HT-29 (cell line): ENCODE results near the gene BHLHA9. TPM values are rescaled to one million over a fixed set of nuclear protein-coding genes. Genes with fewer than 3 reads are reported as not detected.
"Not testable (repeated sequence)": the region's sequence is repeated elsewhere in the genome, so short reads cannot be mapped to it uniquely, and the experiment has no call there.

Experiments used
- DNase-seq: peaks from one replicate; pipeline ENCODE4 v3.0.0-alpha.2; 2015; ENCODE audit warnings: low spot score
- total RNA-seq: library from RNA; depleted of rRNA; stranded (reverse); fragments of >200 nt; shearing (Covaris generic); gene quantifications from 2 replicates; pipeline ENCODE4 v1.2.3, GENCODE V29; 2014; rRNA removed

The BHLHA9 gene
- total RNA-seq, result not detected in 2 replicates

DNA sequence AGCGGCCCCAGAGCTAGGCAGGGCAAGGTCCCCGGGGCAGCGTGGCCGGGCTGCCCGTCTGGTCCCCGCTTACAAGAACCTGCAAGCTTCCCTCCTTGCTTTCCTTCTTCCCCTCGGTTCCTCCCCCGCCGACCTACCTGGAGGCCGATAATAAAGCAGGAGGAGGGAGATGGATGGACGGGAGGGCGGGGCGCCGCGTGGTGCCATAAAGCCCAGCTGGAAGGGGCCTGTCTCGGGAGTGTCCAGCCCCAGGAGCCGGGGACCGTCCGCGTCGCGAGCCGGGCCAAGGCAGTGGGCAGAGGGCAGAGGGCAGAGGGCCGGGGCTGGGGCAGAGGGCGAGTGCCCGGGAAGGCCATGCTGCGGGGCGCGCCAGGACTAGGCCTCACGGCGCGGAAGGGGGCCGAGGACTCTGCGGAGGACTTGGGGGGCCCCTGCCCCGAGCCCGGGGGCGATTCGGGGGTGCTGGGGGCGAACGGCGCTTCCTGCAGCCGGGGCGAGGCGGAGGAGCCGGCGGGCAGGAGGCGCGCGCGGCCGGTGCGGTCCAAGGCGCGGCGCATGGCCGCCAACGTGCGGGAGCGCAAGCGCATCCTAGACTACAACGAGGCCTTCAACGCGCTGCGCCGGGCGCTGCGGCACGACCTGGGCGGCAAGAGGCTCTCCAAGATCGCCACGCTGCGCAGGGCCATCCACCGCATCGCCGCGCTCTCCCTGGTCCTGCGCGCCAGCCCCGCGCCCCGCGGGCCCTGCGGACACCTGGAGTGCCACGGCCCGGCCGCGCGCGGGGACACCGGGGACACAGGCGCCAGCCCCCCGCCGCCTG is at the start of gene BHLHA9:
Gene BHLHA9, plus strand, starts transcription at position 235 of the 820 bp plus-strand sequence. Its CDS starts 120 bp downstream, at position 355.
- no peak for DNase-seq

DNA sequence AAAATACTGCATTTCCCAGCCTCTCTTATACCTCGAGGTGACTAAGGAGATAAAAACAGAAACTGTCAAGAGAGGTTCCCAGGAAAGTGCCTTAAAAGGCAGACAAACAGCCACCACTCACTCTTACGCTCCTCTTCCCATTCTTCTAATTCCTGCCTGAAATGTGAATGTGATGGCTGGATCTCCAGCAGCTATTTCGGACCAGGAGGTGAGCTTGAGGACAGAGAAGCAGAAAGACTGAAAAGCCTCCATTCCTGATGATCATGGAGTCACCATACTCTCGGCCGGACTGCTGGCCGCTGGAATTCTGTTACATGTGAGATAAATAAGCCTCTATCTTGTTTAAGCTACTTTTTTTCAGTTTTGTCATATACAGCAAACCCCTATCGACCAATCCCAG is 49.0 kb upstream of the BHLHA9 start:
- no peak for DNase-seq

DNA sequence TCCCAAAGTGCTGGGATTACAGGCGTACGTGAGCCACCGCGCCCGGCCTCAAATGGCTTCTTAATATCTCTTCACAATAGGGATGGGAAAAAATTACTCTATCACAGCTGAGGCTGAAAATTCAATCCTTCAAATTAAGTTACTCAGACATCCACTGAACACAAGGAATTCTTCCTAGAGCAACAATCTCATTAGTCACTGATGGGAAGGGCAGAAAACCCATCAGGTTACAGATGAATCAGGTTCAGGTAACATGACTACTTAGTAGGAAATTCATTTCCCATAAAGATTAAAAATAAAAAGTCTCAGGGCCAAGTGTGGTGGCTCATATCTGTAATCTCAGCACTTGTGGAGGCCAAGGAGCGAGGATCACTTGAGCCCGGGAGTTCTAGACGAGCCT is 47.9 kb upstream of the BHLHA9 start:
- DNase-seq, result no peak

DNA sequence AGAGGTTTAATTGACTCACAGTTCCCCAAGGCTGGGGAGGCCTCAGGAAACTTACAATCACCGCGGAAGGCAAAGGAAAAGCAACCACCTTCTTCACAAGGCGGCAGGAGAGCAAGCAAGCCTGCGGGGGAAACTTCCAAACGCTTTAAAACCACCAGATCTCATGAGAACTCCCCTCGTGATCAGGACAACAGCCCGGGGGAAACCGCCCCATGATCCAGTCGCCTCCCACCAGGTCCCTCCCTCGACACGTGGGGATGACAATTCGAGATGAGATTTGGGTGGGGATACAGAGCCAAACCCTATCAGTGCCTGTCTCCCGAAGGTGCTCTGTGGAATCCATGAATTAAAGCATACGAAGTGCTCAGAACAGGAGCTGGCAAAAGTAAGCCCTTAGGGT is 46.6 kb upstream of the BHLHA9 start:
- DNase-seq, result no peak

DNA sequence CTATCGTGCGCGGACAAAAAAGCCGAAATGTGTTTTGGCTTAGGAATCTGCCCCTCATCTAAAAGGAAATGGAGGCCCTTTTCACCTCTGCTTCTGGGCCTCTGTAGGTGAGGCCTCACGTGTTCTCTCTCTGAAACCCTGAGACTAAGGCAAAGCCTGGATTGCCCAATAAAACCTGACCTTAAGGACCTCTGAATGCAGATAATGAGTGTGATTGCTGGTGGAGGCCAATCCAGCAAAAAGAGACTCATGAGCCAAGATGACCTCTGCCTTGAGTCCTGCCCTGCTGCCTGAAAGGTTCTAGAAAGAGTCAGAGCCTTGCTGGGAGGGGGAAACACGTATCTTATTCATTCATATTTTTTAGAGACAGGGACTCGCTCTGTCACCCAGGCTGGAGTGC is 45.9 kb upstream of the BHLHA9 start:
- no peak for DNase-seq

DNA sequence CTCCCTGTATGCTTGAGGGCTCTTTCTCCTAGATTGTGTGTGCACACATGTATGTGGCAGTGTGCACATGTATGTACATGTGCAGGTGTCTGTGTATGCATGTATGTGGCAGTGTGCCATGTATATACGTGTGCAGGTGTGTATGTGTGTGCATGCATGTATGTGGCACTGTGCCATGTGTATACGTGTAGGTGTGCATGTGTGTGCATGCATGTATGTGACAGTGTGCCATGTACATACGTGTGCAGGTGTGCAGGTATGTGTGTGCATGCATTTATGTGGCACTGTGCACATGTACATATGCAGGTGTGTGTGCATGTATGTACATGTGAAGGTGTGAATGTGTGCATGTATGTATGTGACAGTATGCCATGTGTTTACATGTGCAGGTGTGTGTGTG is 43.9 kb upstream of the BHLHA9 start:
- no peak for DNase-seq

DNA sequence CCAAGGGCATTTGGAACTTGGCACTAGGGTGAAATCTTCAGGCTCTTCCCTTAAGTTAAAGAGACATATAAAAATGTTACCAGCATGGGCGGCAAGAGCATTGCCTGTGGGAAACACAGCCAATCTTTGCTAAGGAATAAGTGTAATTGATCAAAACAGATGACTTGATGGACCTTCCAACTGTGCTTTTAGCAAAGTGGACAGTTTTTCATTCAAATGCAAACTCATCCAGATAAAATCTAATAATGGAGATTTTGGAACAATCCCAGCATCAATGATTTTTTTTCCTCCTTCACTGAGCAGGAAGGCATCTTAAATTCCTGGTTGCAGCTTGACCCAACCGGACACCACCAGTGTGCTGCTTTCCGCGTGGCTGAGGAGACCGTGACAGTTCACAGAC is 42.9 kb upstream of the BHLHA9 start:
- DNase-seq, result no peak

DNA sequence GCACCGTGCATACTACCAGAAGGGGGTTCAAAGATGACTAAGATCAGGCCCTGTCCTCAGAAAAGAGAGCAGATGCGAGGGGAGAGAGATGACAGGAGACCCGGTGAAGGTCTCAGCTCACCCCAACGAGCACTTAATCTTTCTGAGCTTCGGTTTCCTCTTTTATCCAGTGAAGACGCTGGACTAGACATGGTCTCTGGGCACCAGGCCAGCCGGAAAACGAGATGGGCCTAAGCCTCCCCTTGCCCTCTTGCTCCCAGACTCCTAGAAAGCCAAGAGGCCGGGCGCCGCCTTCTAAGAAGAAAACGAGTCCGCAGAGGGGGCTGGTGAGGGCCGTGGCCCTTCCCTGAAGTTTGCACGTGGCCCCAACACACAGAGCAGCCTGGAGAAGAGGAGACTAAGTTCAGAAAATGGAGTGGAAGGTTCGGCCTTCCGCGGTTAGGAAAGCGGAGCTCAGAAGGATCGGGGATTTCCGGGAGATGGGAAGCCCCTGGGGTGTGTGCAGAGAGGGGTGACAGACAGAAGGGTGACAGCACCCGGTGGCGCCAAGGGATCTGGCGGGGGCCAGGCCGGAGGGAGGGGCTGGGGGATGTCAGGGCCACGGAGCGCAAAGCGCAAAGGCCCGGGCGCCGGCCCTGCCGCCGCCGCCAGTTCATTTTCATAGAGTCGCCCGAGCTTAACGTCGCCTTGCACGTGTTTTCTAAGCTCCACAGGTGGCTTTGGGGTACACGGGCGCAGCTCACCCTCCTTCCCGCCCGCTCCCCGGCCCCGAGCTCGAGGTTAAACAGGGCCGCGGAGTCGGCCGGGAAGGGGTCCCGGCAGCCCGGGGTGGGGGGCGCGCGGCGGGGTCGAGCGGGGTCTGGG is 42.1 kb upstream of the BHLHA9 start:
- DNase-seq, result no peak

DNA sequence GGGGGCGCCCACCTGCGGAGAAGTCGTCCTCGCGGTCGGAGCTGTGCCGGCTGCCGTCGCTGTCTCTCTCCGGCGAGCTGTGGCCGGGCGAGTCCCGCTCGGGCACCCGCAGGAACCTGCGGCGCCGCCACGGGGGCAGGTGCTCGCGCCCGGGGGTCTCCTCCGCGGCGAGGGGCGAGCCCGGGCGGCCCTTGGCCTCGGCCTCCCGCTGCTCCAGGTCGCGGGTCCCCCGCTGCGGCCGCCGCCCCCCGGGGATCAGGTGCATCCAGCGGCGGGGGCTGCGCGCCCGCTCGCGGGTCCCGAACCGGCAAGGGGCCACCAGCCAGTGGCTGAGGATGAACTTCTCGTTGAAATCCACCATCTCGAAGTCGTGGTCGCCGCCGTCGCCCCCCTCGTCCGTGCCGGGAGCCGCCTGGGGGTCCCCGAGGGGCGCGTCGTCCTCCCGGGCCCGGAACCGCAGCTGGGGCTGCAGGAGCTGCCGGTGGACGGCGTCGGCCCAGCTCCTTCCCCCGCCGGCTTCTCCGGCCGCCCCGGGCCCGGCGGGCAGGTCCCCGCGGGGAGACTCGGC is 41.4 kb upstream of the BHLHA9 start:
- no peak for DNase-seq

DNA sequence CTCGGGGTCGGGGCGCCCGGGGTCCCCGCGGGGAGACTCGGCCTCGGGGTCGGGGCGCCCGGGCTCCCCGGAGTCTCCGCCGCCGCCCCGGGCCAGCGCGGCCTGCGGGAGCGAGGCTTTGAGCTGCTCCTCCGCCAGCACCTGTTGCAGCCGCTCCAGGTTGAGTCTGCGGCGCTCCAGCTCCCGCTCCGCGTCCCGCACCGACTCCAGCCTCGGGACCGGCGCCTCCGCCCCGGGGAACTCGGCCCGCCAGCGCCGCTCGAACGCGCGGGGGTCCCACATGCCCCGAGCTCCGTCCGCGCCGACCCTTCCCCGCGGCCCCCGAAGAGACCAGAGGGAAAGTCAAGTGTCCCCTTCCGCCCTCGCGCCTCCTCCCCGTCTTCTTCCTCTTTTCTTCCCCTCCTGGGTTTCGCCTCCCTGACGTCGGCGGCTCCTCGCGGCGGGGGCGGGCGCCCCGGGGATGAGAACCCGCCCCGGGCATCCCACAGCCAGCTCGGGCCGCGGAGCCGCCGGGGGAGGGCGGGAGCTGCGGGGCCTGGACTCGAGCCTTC is 40.8 kb upstream of the BHLHA9 start:
- DNase-seq, result no peak

DNA sequence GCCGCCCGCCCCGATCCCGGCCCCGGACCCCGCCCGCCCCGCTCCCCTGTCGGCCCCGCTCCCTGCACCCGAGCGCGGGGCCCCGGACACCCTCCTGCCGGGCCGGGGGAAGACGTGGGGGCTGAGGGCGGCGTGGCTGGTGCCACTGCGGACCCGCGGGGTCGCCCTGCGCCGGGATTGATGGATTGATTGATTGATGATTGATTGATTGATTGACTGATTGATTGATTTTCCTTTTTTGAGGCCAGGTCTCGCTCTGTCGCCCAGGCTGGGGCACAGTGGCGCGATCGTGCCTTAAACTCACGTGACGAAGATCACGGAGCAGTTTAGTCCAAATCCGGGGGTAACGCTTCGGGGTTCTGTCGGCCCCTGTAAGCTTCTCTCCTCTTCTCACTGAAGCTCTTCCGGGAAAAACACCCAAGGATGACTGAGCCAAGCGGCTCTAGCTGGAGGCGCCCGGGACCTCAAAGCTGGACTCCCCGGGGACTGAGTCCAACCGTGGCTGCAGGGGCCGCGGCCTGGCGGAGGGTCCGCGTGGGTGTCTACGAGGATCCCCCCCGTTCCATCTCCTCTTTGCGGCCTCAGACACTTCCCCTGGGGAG is 40.2 kb upstream of the BHLHA9 start:
- no peak for DNase-seq

DNA sequence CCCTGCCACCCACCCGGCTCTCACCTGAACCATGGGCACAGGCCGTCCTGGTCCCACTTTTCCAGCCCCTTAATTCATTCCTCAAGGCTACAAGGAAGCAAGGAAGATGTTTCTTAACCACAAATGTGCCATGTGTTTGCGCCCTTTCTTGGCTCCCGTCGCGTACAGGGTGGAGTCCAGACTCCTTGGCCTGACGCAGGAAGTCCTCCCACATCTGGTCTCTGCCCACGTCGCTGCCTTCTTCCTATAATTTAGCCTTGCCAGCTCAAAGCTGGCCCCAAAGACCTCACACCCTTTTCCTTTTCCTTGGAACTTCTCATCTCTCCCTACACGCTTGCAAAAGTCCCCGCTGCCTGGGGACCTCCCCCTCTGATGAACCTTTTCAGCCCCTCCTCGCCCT is 38.8 kb upstream of the BHLHA9 start:
- peak; percentile 6 for DNase-seq

DNA sequence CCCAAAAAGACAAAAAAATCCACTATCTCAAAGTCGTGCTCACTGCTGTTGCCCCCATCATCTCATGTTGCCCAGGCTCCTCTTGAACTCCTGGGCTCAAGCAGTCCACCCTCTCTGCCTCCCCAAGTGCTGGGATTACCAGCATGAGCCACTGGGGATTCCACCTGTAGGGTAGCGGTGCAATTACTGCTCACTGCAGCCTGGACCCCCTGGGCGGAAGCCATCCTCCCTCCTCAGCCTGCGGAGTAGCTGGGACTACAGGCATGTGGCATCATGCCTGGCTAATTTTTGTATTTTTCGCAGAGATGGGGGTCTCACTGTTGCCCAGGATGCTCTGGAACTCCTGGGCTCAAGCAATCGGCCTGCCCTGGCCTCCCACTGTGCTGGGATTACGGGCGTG is 37.9 kb upstream of the BHLHA9 start:
- DNase-seq, result no peak

DNA sequence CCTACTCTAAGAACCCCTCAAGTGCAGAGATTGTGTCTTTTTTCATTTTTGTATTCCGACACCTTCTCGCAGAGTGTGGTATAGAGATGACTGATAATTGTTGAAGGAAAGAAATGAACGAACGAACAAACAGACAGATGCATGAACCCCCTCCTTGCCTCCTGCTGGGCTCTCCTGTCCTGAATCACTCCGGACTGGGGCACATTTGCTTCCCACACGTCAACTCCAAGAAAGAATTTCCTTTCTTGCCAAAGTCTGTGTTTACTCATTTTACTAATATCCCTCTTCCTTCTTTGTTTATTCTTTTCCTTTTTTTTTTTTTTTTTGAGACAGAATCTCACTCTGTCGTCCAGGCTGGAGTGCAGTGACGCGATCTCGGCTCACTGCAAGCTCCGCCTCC is 37.5 kb upstream of the BHLHA9 start:
- DNase-seq, result no peak

DNA sequence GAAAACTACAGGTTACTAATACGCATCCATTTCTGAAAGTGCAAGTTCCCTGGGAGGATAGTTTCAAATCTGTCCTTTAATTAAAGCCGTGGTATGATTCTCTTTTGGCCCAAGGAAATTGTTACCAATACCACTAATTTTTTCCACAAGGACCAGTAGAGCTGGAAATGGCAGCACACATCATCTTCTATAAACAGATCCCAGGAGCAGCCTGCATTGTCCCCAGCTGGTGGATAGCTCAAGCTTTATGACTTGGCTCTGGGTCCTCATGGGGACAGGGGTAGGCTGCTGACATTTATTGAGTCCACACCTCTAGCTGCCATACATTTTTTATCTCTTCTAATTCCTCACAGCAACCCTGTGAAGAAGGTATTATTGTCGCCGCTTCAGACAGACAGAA is 35.8 kb upstream of the BHLHA9 start:
- DNase-seq, result no peak

DNA sequence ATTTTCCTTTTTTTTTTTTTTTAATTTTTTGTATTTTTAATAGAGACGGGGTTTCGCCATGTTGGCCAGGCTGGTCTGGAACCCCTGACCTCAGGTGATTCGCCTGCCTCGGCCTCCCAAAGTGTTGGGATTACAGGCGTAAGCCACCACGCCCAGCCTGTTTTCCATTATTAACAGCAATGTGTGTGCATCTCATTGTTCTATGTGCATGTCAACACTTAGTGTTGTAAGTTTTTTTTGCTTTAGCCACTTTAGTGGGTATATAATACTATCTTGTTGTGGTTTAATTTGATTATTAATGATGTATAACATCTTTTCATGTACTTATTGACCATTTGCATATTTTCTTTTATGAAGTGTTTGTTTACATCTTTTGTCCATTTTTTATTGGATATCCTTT is 32.8 kb upstream of the BHLHA9 start:
- DNase-seq, result no peak

DNA sequence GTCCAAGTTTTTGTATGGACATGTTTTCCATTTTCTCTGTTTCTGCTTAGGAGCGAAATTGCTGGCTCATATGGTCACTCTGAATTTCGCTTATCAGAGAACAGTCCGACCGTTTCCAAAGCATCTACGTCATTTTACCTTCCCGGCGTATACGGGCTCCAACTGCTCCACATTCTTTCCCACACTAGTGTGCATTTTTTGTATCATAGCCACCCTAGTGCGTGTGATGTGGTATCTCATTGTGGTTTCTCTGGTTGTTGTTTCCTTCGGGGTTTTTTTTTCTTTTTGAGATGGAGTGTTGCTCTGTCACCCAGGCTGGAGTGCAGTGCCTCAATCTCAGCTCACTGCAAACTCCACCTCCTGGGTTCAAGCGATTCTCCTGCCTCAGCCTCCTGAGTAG is 31.0 kb upstream of the BHLHA9 start:
- DNase-seq, result no peak

DNA sequence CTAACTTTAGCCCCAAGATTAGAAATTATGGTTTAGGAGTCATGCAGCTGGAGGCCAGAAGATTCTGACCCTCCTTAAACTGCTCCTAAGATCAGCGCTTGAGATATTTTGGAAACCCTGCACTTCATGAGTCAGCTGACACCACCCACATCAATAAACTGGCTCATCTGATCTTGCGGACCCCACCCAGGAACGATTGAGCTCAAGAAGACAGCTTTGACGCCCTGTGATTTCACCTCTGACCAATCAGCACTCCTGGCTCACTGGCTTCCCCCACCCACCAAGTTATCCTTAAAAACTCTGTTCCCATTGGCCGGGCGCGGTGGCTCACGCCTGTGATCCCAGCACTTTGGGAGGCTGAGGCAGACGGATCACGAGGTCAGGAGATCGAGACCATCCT is 29.8 kb upstream of the BHLHA9 start:
- DNase-seq, result not testable (repeated sequence)

DNA sequence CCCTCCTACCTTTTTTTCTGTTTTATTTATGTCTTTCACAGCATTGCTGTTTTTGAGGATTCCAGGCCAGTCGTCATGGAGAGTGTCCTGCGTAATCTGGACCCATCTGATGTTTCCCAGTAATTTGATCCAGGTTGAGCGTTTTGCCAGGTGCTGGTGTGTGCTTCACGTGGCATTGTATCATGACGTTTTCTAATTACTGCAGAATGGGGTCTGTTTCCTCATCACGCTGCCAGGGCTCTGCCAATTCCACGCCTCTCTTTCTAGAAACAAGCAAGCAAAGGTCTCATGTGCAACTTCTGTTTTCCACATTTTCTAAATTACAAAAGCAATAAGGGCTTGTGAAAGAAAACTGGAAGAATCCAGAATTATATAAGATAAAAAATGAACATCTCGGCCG is 28.3 kb upstream of the BHLHA9 start:
- DNase-seq, result no peak

DNA sequence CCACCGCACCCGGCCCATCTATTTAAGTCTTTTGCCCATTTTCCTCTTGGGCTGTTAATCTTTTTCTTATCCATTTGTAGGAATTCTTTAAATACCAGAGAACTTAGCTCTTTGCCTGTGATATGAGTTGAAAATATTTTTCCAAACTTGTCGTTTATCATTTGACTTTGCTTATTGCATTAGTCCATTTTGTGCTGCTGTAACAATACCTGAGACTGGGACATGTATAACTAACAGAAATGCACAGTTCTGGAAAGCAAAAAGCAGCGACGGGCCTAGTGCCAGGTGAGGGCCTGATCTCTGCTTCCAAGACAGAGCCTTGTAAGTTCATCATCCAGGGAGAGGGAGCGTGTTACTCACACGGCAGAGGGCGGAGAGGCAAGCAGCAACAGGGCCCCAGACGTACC is 25.6 kb upstream of the BHLHA9 start:
- DNase-seq, result no peak

DNA sequence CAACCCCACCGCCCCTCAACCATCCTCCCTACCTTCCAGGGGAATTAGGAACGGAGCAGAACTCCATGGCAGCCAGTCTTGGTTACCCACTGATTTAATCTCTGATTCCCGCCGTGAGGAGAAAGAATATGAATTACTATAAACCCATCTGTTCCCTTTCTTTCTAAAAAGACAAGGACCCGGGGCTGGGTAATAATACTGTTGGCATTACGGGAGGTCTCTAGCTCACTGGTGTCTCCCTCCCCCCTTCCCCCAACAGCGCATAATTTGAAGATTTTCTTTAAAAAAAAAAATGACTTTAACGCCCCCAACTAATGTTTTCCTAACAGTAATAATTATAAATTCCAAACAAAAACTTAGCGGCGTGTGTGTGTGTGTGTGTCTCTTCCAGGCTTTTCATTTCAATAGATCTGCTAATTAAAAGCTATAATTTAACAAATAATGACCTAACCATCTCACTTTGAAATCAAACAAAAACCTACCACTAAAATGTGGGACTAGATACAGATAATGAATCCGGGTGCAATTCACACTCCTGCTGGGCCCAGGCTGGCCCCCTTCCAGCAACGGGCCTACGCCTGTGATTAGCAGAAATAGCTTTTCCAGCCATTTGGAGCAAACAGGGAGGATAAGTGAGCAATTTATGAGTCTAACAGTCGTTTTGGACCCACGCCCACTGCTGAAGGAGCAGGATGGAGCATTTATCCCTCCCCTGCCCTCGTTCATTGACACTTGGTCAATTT is 18.2 kb upstream of the BHLHA9 start:
- DNase-seq, result no peak
